GM21528 (cell line): ENCODE data around the gene THUMPD3.
A peak's percentile ranks its signal among the peaks of the same experiment; 100 is the strongest.

Source experiments
- ATAC-seq: cut with Tn5 transposase; IDR thresholded peaks from one replicate; pipeline ENCODE4 v1.9.1; 2021; ENCODE audit warnings: mild to moderate bottlenecking, moderate library complexity; ENCODE audit not compliant: unreplicated experiment, low FRiP score

THUMPD3 gene

DNA sequence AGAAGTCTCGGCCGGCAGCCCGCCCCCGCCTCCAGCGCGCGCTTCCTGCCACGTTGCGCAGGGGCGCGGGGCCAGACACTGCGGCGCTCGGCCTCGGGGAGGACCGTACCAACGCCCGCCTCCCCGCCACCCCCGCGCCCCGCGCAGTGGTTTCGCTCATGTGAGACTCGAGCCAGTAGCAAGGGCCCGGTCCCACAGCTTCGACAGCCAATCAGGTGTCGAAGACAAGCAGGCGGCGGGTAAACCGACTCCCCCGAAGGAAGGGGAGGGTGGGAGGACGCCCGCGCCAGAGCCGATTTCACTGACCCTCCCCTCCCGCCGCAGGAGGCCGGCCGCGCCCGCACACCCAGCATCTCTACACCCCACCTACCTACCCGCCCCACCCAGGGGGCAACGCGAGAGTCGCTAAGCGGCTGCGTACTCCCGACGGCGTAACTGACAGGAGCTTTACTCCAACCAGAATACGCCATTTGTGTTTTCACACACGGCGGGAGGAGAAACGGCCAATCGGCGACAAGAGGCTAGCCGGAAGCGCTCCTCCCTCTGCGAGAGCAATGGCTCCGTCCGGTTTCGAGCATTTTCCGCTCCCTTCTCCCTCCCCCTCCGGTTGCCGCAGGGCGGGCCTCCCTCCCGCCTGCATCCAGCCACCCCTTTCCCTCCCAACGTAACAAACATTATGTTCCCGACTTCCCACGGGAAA lies 33.9 kb downstream of the THUMPD3 start:
- peak; percentile 77 for ATAC-seq

DNA sequence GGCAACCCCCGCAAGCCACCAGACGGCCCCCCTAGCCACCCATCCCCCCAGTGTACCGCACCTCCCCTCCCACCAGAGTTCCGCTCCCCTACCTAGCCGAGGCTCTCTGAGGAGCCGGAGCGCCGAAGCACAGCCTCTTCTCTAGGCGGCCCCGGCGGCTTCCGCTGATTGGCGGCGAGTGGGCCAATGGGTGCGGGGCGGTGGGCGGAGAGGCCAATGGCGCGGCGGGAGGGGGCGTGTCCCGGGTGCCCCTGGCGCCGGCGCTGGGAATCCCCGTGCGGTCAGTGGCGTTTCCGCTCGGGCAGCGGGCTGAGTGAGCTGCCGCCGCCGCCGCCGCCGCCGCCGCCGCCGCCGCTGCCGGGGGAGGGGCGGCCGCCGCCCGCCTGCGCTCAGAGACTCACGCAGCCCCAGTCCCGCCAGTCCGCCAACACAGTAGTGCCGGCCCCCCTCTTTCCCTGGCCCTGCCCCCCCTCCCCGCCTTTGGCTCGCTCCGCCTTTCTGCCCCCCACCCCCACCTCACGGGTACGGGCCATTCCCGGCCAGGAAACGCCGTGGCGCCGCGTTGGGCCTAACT lies 34.6 kb downstream of the THUMPD3 start, which contains the start of gene SETD5:
SETD5 (plus strand) TSS at position 284 of the 574 bp plus-strand sequence. CDS start 31,324 bp downstream, outside the sequence.
- ATAC-seq, result peak; percentile 58

DNA sequence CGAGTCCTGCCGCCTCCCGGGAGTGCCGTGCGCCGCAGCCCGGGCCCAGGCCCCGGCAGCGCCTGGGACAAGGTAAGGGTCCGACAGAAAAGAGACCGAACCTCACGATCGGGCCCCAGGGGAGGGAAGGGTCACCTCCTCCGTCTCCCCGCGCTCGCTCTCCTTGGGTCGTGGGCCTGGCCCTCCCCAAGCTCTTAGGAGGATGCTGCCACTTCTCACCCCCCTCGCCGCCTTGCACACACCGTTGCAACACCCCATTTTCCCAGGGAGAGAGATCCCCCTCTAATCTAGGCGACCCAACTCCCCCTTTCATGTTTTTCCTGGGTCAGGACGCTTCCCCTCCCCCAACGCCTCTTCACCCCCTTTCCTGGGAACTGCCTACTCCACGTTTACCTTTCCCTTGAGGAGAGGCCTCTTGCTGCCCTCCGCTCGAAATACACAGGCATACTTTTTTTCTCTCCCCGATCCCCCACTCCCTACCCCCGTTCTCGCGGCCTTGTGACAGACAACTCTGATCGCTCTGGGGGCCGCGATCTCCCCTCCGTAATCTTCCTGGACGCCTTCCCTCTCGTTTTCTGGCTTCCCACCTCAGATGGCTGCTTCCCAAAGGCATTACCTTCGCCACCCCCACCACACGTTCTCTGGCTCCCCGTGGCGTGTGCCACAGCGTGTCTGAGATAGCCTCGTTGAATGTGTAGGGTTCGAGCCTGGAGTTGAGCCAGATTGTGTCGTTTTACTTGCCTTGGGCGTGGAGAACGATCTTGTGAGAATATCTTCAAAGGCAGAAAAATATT lies 35.2 kb downstream of the THUMPD3 start:
- no peak for ATAC-seq

DNA sequence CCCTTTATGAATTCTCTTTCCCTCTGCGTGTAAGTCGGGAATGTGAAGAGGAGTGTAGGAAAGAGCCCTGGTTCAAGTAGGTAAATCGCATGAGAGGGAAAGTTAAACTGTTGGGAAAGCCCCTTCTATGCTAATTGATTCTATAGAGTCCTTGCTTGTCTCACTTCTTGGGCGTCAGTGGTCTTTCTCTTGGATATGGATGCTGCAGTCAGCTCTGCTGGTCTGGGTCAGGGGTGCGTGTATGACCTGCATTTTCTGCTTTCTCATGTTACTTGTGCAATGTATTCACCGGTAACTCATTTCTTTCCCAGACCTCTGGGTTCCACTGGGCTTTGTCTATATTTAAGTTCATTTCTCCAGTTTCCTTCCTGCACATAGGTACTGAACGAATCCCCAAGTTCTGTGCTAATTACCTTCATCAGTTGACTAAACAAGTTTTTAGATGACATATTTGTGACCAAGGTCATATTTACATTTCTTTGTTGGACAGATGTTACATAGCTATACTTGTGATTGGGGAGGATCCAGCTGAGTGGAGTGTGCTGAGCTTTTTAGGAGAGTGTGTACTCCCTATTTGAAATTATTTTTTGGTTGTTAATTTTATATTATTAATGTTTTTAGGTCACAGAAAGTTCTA lies 36.0 kb downstream of the THUMPD3 start:
- ATAC-seq, result no peak

DNA sequence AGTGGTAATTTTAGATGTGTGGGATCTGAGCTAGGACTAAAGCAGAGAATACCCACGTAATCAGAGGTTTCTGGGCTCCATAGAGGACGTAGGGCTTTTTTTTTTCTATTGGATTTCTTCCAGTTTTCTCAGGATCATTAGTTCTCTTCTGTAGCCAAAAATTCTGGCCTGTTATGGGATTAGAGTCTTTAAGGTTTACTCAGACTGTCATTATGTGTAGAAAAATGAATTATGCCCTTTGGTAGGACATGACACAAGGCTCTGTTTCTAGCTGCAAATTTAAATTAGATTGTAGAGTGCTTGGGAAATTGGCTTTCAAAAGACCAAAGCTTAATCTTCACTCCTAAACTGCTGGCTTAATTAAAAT lies 36.5 kb downstream of the THUMPD3 start:
- no peak for ATAC-seq

DNA sequence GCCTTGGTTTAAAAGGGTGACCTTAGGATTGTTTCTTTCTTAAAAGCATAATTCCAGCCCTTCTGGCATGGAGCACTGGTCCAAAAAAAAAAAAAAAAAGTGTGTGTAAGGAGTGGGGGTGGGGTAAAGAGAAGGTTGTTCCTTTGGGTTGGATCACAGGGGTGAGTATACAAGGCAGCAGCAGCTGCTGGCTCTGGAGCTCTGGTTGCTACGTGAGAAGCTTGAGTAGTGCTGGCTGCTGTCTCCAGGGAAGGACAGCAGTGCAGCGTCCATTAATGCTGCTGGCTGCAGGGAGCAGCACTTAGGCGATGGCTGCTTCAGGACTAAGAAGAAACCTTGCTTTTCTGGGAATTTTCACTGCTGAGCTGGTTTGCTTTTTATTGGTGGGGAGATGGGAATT lies 36.9 kb downstream of the THUMPD3 start:
- ATAC-seq, result no peak

DNA sequence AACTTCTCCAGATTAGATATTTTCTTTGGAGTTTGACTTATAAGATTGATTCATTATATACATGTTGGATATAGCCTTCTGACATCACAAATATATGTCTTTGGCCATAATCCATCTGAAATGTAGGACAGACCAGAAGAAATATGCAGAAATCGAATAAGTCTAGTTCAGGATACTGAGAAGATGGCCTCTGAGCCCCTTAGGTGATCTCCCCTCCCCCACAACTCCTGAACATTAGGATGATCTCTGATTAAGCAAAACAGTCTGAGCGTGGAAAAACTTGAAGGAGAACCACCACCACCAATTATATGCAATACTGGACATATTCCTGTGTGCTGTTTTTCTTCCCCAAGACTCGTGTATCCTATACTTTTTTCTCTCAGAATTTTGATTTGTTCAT lies 37.8 kb downstream of the THUMPD3 start:
- no peak for ATAC-seq

DNA sequence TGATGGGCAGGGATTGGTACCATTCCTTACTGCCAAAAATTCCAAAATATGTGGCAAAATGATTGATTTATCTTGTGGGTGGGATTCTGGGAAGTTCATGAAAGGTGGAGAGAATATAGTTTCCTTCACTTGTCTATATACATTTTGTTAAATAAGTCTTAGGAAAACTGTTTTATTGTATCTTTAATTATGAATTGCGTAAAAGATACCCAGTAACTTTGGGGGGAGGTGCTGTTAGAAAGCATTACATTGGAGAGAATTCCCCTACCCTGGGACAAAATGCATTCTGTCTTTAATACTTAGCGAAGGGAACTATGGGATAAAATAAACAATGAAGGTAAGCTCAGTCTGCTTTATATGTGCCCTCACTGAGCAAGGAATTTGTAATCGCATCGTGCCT lies 39.1 kb downstream of the THUMPD3 start:
- no peak for ATAC-seq

DNA sequence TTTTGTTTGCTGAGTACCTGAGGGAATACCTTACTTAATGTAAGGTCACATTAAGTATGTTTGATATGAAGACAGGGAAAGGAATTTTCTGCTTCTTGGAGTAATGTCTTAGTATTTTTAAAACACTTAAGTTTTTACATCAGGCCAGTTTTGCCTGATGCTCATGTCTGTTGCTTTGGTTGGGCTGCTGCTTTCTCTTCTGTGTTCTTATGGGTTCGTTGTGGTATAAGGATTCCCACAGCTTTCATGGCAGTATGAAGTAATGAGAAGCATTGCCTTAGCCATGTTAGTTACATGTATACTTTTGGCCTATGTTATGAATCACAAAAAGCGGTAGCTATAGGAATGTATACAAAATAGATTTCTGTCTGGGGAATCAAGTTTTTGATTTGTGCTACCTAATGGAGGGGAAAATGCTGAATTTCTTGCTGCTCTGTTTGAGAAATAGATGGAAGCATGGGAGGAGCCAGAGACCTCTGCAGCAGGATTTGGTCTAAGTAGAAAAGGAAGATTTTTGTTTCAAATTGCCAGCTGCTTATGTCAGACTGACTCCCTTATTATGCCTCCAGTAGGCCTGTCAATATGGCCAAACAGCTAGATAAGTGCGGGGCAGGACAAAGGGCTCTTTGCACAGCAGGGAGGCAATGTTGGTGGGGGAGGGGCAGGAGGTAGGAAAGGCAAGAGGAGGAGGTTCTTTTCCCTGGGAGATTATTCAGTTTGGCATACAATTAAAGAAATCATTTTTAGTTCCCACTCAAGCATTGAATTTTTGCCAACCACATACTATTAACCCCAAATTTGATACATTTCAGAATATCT lies 39.8 kb downstream of the THUMPD3 start:
- ATAC-seq, result no peak

DNA sequence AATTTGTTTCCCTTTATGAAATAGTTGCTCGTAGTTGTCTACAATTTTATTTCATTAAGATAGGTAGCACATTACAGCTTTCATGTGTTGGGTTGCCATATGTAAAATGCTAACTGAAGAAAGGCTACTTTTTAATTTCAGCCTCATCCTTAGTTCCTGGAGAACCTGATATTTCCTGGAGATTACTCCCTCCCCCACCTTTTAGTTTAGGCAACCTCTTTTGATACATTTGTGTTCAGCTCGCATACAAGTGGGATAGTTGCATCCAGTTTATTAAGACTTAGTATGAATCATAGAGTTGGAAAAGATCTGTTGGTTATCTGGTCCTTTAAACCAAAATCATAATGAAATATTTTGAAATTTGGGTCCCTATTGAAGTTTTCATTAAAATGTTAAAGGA lies 40.6 kb downstream of the THUMPD3 start:
- no peak for ATAC-seq

DNA sequence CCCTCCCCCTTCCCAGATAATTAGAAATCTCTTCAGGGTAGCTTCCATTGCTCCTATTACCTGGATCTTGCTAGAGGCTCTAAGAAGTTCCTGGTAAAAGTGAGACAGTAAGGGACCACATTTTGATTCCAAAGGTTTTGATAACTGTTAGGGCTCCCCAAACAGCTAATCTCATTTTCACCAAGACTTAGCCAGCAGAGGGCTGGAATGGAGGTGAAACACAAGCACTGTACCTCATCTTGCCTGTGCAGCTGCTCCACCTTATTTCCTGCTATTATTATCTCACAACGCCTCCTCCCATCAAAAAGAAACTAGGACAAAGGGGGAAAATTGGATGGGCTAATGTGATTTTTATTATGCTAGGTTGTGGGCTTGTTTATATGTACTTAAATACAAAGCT lies 41.8 kb downstream of the THUMPD3 start:
- ATAC-seq, result no peak

DNA sequence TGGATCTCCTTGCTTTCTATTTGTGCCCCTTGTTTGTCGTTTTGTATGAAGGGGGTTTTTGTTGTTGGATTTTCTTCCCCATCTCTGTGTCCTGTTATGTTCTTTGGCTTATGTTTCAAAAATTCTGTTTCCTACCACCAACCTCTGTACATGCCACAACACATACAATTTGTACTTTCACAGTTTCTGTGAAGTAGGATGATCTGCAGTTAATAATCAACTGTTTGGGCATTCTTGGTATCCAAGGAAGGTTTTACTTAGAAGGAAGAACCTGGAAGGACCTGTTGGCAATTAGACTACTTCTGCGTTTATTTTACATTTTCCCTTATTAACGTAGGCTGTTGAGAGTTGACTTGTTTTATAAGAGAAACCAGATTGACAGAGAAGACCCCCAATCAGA lies 42.9 kb downstream of the THUMPD3 start:
- no peak for ATAC-seq

DNA sequence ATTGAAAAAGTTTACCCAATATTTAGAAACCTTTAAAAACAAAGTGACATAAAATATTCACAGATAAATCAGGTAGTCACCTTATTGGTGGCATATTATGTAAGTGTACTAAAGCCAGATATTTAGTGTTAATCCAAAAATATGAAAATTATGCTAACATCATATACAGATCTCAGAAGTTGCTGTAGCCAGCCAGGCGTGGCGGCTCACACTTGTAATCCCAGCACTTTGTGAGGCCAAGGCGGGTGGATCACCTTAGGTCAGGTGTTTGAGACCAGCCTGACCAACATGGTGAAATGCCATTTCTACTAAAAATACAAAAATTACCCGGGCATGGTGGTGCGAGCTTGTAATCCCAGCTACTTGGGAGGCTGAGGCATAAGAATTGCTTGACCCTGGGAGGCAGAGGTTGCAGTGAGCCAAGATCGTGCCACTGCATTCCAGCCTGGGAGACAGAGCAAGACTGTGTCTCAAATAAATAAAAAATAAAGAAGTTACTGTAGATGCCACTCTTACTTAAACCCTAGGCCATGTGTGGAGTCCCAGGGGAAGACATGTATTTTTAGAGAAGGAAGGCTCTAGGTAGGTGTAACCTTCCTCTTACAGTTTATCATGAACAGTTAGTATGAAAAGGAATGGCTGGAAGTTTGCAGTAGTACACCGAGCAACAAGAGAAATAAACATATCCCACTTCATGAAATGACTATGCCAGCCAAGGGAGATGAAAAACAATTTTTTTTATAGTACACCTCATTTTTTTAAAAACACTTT lies 44.2 kb downstream of the THUMPD3 start:
- ATAC-seq, result no peak

DNA sequence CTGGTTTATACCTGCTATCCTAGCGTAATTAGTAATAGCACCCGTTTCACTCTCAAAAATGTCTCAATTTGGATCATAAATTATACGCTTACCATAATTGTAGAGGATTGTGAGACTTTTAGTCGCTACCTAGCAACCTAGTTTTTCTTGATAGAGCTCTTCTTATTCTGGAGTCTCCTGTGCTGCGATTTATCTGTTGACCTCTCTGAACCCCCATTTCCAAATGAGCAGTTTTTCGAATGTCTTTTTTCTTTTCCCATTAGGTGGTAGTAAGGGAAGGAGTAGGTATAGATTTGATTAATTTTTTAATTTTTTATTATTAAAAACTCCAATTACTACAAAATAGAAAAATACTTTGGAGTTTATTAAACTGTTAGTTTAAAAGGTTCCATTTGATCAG lies 45.2 kb downstream of the THUMPD3 start:
- ATAC-seq, result no peak

DNA sequence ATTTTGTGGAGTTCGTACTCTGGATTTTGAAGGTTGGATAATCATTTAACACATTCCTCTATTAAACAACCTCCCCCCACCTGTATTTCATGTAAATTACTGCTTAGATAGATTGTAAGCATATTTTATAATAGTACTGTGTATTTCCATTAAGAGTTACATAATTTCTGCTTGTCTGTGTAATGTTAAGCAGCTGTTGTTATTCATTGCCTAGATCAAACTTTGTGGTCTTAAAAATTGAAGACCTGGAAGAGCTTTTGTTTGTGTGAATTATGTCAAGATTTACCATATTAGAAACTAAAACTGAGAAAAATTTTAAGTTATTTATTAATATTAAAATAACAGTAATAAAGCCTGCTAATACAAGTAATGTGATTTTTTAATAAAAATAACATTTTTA lies 45.7 kb downstream of the THUMPD3 start:
- ATAC-seq, result no peak

DNA sequence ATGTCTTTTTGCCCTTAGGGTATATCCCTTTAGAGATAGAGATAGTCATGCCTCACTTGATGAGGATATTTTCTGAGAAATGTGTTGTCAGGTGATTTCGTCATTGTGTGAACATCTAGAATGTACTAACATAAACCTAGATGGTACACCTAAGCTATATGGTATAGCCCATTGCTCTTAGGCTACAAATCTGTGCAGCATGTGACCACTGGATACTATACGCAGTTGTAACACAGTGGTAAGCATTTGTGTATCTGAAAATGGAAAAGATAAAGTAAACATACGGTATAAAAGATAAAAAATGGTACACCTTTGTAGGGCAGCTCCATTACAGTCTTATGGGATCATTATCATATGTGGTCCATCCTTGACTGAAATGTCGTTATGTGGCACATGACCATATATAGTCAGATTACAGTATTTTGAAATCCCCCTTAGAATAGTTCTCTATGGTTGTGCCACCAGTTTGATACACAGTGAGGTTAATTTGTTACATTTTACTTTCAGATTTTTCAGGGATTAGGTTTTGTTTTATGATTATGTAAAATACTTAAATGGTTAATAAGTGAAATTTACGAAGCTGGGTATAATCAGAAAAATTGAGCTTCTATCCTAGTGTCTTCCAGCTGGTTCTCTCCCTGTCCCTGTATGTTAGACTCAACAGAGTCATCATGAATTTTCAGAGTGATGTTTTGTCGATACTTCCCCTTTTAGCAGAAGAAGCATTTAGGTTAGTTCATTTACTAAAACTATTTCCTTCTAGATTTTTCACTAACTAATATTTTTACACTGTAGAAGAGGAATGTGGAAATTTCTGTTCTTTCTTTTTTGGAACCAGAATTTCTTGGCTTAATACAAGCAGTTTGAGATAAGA lies 47.4 kb downstream of the THUMPD3 start:
- no peak for ATAC-seq

DNA sequence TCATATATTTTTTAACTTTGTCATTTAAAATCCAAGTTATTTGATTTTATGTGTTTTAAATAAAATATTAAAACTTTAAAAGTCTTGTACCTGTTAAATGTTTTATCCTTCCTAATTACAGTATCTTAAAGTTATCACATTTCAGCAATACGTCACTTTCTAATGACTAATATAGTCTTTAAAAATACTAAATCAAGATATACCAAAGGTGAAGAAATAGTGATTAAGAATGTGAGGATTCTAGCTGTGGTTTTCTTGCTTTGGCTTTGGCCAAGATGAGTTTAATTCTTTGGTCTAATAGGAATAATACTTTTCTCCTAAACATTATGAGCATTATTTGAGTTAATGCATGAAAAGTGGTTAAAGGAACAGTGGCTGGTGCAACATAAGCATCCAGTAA lies 48.4 kb downstream of the THUMPD3 start:
- no peak for ATAC-seq

DNA sequence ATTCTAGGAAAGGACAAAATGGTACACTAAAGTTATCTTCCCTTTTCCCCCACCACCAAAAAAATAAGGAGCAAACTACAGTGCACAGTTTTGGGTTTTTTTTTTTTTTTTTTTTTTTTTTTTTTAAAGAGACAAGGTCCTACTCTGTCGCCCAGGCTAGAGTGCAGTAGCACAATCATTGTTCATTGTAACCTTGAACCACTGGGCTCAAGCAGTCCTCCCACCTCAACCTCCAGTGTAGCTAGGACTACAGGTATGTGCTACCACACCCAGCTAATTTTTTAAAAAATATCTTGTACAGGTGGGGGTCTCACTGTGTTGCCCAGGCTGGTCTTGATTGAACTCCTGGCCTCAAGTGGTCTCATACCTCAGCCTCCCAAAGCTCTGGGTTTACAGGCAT lies 49.4 kb downstream of the THUMPD3 start:
- ATAC-seq, result no peak

DNA sequence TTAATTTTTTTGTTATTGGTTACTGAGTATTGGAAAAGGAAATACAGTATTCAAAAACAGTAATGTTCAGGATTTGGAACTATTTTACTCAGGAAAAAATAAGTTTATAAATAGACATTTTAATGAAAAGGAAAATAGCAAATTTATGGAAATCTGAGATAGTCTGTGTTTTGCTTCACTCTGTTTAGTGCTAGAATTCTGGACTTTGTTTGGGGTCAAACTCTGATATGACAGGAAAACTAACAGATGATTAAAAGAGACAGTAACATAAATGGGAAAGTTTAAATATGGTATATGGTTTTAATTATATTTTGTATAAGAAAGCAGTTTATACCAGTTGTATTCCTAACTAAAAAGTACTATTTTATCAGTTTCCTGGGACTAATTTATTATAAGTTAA lies 52.0 kb downstream of the THUMPD3 start:
- no peak for ATAC-seq
